Measurements from ENCODE around the gene ZNF146. TPM values are rescaled to one million over a fixed set of nuclear protein-coding genes. Genes with fewer than 3 reads are reported as not detected.

ZNF146 gene
- polyA plus RNA-seq, 1 donor from 2014 or later: 215 TPM

DNA sequence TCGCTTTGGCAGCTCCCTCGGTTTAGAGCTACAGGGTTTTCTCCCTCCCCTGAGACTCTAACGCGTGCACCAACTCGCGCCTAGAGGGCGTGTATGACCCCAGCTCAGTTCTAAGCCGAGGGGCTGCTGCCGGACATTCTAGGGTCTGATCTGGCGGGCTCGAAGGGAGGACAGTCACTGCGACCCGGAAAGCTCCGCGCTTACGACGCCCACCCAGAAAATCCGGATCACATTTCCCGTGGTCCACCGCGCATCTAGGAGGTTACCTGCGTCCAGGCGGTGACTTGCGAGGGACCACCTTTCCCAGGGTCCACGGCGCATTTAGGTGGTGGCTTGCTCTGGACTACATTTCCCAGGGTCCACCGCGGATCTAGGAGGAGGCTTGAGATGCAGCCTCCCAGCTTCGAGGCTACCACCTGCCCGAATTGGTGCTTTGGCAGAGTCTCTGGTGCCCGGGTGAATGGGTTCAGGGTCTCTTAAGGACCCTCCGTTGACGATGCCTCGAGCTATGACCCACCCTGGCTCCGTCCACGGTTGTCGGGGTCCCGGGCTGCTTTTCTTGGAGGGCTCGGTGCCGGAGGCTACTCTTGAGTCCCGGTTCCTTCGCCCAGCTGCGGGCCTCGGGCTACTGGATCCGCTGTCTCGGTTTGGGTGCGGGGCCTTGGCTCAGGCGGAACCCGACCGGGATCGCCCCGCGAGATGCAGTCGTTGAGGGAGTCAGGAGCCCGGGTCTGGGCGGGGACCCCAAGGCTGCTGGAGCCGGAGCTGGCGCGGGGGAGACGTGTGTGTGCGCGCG, 30.5 kb downstream of the ZNF146 start:
- Histone ChIP-seq H3K79me2 (replicated peaks; ENCODE audit: insufficient read depth, low read length) (no peaks in the 10 kb centered on the region), H3K36me3 (ENCODE audit: insufficient read depth, low read length) (no peaks in the 10 kb centered on the region), H3K27me3 (ENCODE audit: insufficient read depth, low read depth, low read length) (no peaks in the 10 kb centered on the region), H3K9ac (ENCODE audit: low read length) (no peak overlapping the region), H3K9me3 (ENCODE audit: low read length) (peaks cover 10% of the 10 kb centered on the region), H3F3A (ENCODE audit: insufficient read depth, low read length, poor library complexity, severe bottlenecking) (no peaks in the 10 kb centered on the region), H2AFZ (ENCODE audit: low read depth, low read length) (no peak overlapping the region), H3K9me2 (ENCODE audit: insufficient read depth, low read length) (no peaks in the 10 kb centered on the region), H3K27ac (ENCODE audit: low read length) (no peak overlapping the region), H3K4me2 (ENCODE audit: low read length) (no peak overlapping the region), H3K4me3 (ENCODE audit: low read length) (no peak overlapping the region), H4K20me1 (ENCODE audit: insufficient read depth) (no peaks in the 10 kb centered on the region)
- TF ChIP-seq EZH2 (IDR thresholded peaks at IDR 0.05; ENCODE audit: borderline replicate concordance, insufficient read depth, low read length, poor library complexity, severe bottlenecking): no peak
- TF ChIP-seq POLR2AphosphoS5 (IDR thresholded peaks at IDR 0.05): no peak
- no peak for TF ChIP-seq SMC3 (conservative IDR thresholded peaks at IDR 0.05; ENCODE audit: poor library complexity)
- TF ChIP-seq TAF1 (IDR thresholded peaks at IDR 0.05; ENCODE audit: low read depth): no peak
- no peak for TF ChIP-seq RAD21 (conservative IDR thresholded peaks at IDR 0.05)
- no peak for TF ChIP-seq MXI1 (conservative IDR thresholded peaks at IDR 0.05; ENCODE audit: poor library complexity, severe bottlenecking)
- no peak for TF ChIP-seq CTCF (IDR thresholded peaks at IDR 0.05; ENCODE audit: poor library complexity, severe bottlenecking)
- TF ChIP-seq, protein P1, sequence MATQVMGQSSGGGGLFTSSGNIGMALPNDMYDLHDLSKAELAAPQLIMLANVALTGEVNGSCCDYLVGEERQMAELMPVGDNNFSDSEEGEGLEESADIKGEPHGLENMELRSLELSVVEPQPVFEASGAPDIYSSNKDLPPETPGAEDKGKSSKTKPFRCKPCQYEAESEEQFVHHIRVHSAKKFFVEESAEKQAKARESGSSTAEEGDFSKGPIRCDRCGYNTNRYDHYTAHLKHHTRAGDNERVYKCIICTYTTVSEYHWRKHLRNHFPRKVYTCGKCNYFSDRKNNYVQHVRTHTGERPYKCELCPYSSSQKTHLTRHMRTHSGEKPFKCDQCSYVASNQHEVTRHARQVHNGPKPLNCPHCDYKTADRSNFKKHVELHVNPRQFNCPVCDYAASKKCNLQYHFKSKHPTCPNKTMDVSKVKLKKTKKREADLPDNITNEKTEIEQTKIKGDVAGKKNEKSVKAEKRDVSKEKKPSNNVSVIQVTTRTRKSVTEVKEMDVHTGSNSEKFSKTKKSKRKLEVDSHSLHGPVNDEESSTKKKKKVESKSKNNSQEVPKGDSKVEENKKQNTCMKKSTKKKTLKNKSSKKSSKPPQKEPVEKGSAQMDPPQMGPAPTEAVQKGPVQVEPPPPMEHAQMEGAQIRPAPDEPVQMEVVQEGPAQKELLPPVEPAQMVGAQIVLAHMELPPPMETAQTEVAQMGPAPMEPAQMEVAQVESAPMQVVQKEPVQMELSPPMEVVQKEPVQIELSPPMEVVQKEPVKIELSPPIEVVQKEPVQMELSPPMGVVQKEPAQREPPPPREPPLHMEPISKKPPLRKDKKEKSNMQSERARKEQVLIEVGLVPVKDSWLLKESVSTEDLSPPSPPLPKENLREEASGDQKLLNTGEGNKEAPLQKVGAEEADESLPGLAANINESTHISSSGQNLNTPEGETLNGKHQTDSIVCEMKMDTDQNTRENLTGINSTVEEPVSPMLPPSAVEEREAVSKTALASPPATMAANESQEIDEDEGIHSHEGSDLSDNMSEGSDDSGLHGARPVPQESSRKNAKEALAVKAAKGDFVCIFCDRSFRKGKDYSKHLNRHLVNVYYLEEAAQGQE (IDR thresholded peaks at IDR 0.05; ENCODE audit: borderline replicate concordance): no peak
- no peak for TF ChIP-seq EP300 (conservative IDR thresholded peaks at IDR 0.05; ENCODE audit: poor library complexity, severe bottlenecking)

GRCh38 chr19:36246006-36246481, 31.1 kb downstream of the ZNF146 start:
- TF ChIP-seq SMC3 (conservative IDR thresholded peaks at IDR 0.05; ENCODE audit: poor library complexity) (no peak), RAD21 (conservative IDR thresholded peaks at IDR 0.05) (no peak), MXI1 (conservative IDR thresholded peaks at IDR 0.05; ENCODE audit: poor library complexity, severe bottlenecking) (no peak), EZH2 (IDR thresholded peaks at IDR 0.05; ENCODE audit: borderline replicate concordance, insufficient read depth, low read length, poor library complexity, severe bottlenecking) (no peak)
- Histone ChIP-seq H3K36me3 (ENCODE audit: insufficient read depth, low read length) (no peaks in the 10 kb centered on the region), H3K9me3 (ENCODE audit: low read length) (peaks cover 10% of the 10 kb centered on the region), H3F3A (ENCODE audit: insufficient read depth, low read length, poor library complexity, severe bottlenecking) (no peaks in the 10 kb centered on the region), H4K20me1 (ENCODE audit: insufficient read depth) (no peaks in the 10 kb centered on the region), H3K79me2 (replicated peaks; ENCODE audit: insufficient read depth, low read length) (no peaks in the 10 kb centered on the region), H3K4me2 (ENCODE audit: low read length) (no peak overlapping the region), H2AFZ (ENCODE audit: low read depth, low read length) (no peak overlapping the region), H3K4me3 (ENCODE audit: low read length) (no peak overlapping the region), H3K9me2 (ENCODE audit: insufficient read depth, low read length) (no peaks in the 10 kb centered on the region), H3K27me3 (ENCODE audit: insufficient read depth, low read depth, low read length) (no peaks in the 10 kb centered on the region), H3K9ac (ENCODE audit: low read length) (no peak overlapping the region), H3K27ac (ENCODE audit: low read length) (no peak overlapping the region)
